GM12878 (cell line): ENCODE data around the gene KCNQ1OT1. TPM values are rescaled to one million over a fixed set of nuclear protein-coding genes. Genes with fewer than 3 reads are reported as not detected.

Experiments used
- ATAC-seq: fragments of 200-7000 bp; cut with Tn5 transposase; 3 replicates; pipeline ENCODE4 v1.9.1; 2020; ENCODE audit warnings: mild to moderate bottlenecking, moderate library complexity
- BruUV-seq: library from RNA; stranded (reverse); fragments of 400-500 nt; replicated peaks from 2 replicates; lab custom pipeline; 2021; lab: Mats Ljungman, UMichigan
- CTCF ChIA-PET: fragments of 300-600 bp; sonication (Branson Sonifier 250); formaldehyde crosslinking; extraction: SDS; loops from one replicate; lab custom pipeline; 2021; ENCODE audit warnings: inconsistent platforms; lab: Yijun Ruan, JAX
- POLR2A ChIA-PET: fragments of 350-600 bp; formaldehyde crosslinking; extraction: SDS; loops from one replicate; lab custom pipeline; 2021; ENCODE audit warnings: inconsistent platforms; lab: Charles Lee
- RAD21 ChIA-PET: fragments of 300-600 bp; sonication (Branson Sonifier 250); formaldehyde crosslinking; loops from one replicate; lab custom pipeline; 2023; ENCODE audit warnings: antibody characterized with exemption; ENCODE audit not compliant: unreplicated experiment; lab: Charles Lee
- SMC1A ChIA-PET: fragments of 300-600 bp; sonication (Branson Sonifier 250); formaldehyde crosslinking; loops from one replicate; lab custom pipeline; 2023; ENCODE audit not compliant: unreplicated experiment, uncharacterized antibody; lab: Charles Lee
- DNase-seq: peaks from one replicate; pipeline ENCODE4 v3.0.0-alpha.2; 2011; ENCODE audit warnings: low read depth, low spot score
- FAIRE-seq: peaks from 3 replicates; lab custom pipeline; 2011; peaks lifted over from hg19 to GRCh38; lab: Jason Lieb, UNC
- H2AFZ ChIP-seq: 2 replicates; pipeline ENCODE4 v1.6.0; 2011; ENCODE audit warnings: low read depth, low read length, control low read depth; ENCODE audit not compliant: control insufficient read depth
- H3K27ac ChIP-seq: 2 replicates; pipeline ENCODE4 v1.5.1; 2011; ENCODE audit warnings: control low read depth; ENCODE audit not compliant: control insufficient read depth, insufficient read depth
- H3K27me3 ChIP-seq, 2 experiments: replicated peaks in 1 of 2; 2 replicates each; pipeline versions ENCODE4 v1.6.0 to v1.6.1; 2011; ENCODE audit warnings: low read length in 1 of 2; ENCODE audit not compliant: control insufficient read depth in 2 of 2, insufficient read depth in 2 of 2
- H3K36me3 ChIP-seq, 2 experiments: 2 replicates each; pipeline ENCODE4 v1.5.1; 2011; ENCODE audit warnings: low read length in 1 of 2; ENCODE audit not compliant: control insufficient read depth in 2 of 2, insufficient read depth in 2 of 2
- H3K4me1 ChIP-seq: 2 replicates; pipeline ENCODE4 v1.6.1; 2011; ENCODE audit warnings: mild to moderate bottlenecking, low read length, moderate library complexity, mixed read lengths; ENCODE audit not compliant: control insufficient read depth, insufficient read depth
- H3K4me2 ChIP-seq: 2 replicates; pipeline ENCODE4 v1.6.0; 2011; ENCODE audit warnings: control low read depth; ENCODE audit not compliant: control insufficient read depth, insufficient read depth
- H3K4me3 ChIP-seq: fragments of 200-600 bp; sonication (generic); 2 replicates; pipeline ENCODE4 v1.5.1; 2016
- H3K79me2 ChIP-seq: 2 replicates; pipeline ENCODE4 v1.6.0; 2011; ENCODE audit warnings: low read length; ENCODE audit not compliant: control insufficient read depth, insufficient read depth
- H3K9ac ChIP-seq: 2 replicates; pipeline ENCODE4 v1.8.0; 2011; ENCODE audit warnings: low read length, control low read depth, mixed read lengths; ENCODE audit not compliant: control insufficient read depth, insufficient read depth
- H3K9me3 ChIP-seq: replicated peaks from 3 replicates; pipeline ENCODE4 v1.5.1; 2011; ENCODE audit warnings: mild to moderate bottlenecking, low read length; ENCODE audit not compliant: control insufficient read depth, insufficient read depth
- H4K20me1 ChIP-seq: 2 replicates; pipeline ENCODE4 v1.6.0; 2011; ENCODE audit not compliant: control insufficient read depth, insufficient read depth
- CBX5 ChIP-seq: sonication (generic); IDR thresholded peaks from 2 replicates; pipeline ENCODE4 v1.6.1; 2016; ENCODE audit warnings: low read depth, moderate library complexity, mild to moderate bottlenecking, inconsistent platforms
- CHD1 ChIP-seq: IDR thresholded peaks from 2 replicates; pipeline ENCODE4 v1.6.1; 2012; ENCODE audit warnings: low read depth, low read length, improper control_type of control experiment
- JUND ChIP-seq: IDR thresholded peaks from 2 replicates; pipeline ENCODE4 v1.6.1; 2012; ENCODE audit warnings: low read depth, mild to moderate bottlenecking, low read length, improper control_type of control experiment, moderate library complexity
- MXI1 ChIP-seq: fragments of 150-350 bp; IDR thresholded peaks from 2 replicates; pipeline ENCODE4 v1.6.1; 2011; ENCODE audit warnings: low read depth, mild to moderate bottlenecking, inconsistent platforms, low read length, improper control_type of control experiment
- NR2C1 ChIP-seq: fragments of 450-650 bp; IDR thresholded peaks from 2 replicates; pipeline ENCODE4 v1.6.1; 2017; ENCODE audit warnings: antibody characterized with exemption, mild to moderate bottlenecking, moderate library complexity
- RAD21 ChIP-seq: IDR thresholded peaks from 2 replicates; pipeline ENCODE4 v1.6.1; 2011; ENCODE audit warnings: mild to moderate bottlenecking, low read depth, low read length, moderate library complexity; ENCODE audit not compliant: insufficient read depth
- WGBS: methylation state at CpG from one replicate; pipeline ENCODE4 v1.1.6; 2016; ENCODE audit warnings: low lambda C conversion rate; ENCODE audit not compliant: insufficient replicate concordance, insufficient coverage; ENCODE audit errors: missing lambda C conversion rate; 5-methylcytosine and 5-hydroxymethylcytosine counted together
- in situ Hi-C: fragments of 300-500 bp; cut with MboI; formaldehyde crosslinking; loops from 9 replicates; pipeline ENCODE4 v1.14.3; 2018; ENCODE audit warnings: mixed read lengths
- intact Hi-C: fragments of 100-400 bp; cut with micrococcal nuclease; formaldehyde crosslinking; loops from one replicate; pipeline ENCODE4 v1.14.2; 2022; ENCODE audit not compliant: unreplicated experiment
- polyA plus RNA-seq, 11 experiments: library from polyadenylated mRNA; depleted of rRNA in 4 of 11; unstranded in 6 of 11; stranded (reverse) in 5 of 11; fragments of >200 nt; fragmentation: Nextera tagmentation in 4 of 11; fragmentation: Illumina TruSeq in 1 of 11; extraction: Ambion mirVana in 4 of 11; extraction: Trizol in 1 of 11; gene quantifications; 1 replicate in 1 of 11; 2 replicates in 10 of 11; pipeline versions ENCODE4 v1.2.1 to v1.2.3, GENCODE V29; 2011 to 2016; ENCODE audit warnings: inconsistent platforms in 2 of 11, missing spikeins in 2 of 11, low read depth in 1 of 11
- total RNA-seq, 4 experiments: library from RNA; depleted of rRNA in 3 of 4; stranded (reverse); fragments of >200 nt in 3 of 4; fragmentation: Illumina TruSeq in 1 of 4; extraction: Trizol in 1 of 4; gene quantifications; 2 replicates each; pipeline versions ENCODE4 v1.2.1 to v1.2.3, GENCODE V29; 2013 to 2021
- TF ChIP-seq, protein P1 (sequence below): fragments of 150-350 bp; IDR thresholded peaks from 2 replicates; pipeline ENCODE4 v1.6.1; 2014; ENCODE audit warnings: mild to moderate bottlenecking, low read depth, low read length
- TF ChIP-seq, protein P2 (sequence below): IDR thresholded peaks from 2 replicates; pipeline ENCODE4 v1.6.1; 2012; ENCODE audit warnings: low read depth, low read length, improper control_type of control experiment
- TF ChIP-seq, protein P3 (sequence below): IDR thresholded peaks from 2 replicates; pipeline ENCODE4 v1.6.1; 2012; ENCODE audit warnings: low read depth, low read length, improper control_type of control experiment

The KCNQ1OT1 gene
- total and polyA plus RNA-seq, 10 of the 15 experiments (the other 5 are each of a cell fraction or from before 2014, with no cell fraction given) = 0.02 to 1.6 (median 0.41) TPM

DNA sequence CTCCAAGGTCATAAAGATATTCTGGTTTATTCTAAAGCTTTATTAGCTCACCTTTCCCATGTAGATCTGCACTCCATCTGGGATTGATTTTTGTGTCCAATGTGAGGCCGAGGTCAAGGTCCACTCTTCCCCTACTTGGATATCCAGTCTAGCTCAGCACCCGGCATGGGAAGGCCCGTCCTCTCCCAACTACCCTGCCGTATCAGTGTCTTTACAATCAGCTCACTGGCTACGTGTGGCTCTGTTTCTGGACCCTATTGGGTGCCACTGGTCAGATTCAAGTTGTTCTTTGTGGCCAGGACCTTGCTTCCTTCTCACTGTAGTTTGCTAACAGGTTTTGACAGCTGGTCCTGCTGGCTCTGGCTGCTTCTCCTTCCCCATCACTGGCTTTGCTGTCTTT is 30.9 kb downstream of the KCNQ1OT1 start:
- no TSS peak for BruUV-seq

More for the DNA sequence above, 30.9 kb downstream of the KCNQ1OT1 start:
- in situ Hi-C loops (no loop called here), intact Hi-C loops (no loop called here)
- FAIRE-seq = no peak
- no peak overlapping the region for H2AFZ ChIP-seq
- no peaks in the 10 kb centered on the region for H3K4me1 ChIP-seq
- H3K36me3 ChIP-seq = no peaks in the 10 kb centered on the region; a peak in 2 of 4 replicates
- ChIA-PET SMC1A (interaction anchor here (1.6 kb wide), 1 partner anchor 10 kb away, joined by 5 read pairs; no protein-coding TSS in a partner anchor), CTCF (no interaction called here), RAD21 (no interaction called here), POLR2A (no interaction called here)
- no peak overlapping the region for H3K9ac ChIP-seq
- no peak overlapping the region for H3K27ac ChIP-seq
- H4K20me1 ChIP-seq = no peaks in the 10 kb centered on the region
- H3K4me2 ChIP-seq = no peak overlapping the region
- no peaks in the 10 kb centered on the region for H3K9me3 ChIP-seq
- H3K4me3 ChIP-seq = no peak overlapping the region
- TF ChIP-seq, protein P1, sequence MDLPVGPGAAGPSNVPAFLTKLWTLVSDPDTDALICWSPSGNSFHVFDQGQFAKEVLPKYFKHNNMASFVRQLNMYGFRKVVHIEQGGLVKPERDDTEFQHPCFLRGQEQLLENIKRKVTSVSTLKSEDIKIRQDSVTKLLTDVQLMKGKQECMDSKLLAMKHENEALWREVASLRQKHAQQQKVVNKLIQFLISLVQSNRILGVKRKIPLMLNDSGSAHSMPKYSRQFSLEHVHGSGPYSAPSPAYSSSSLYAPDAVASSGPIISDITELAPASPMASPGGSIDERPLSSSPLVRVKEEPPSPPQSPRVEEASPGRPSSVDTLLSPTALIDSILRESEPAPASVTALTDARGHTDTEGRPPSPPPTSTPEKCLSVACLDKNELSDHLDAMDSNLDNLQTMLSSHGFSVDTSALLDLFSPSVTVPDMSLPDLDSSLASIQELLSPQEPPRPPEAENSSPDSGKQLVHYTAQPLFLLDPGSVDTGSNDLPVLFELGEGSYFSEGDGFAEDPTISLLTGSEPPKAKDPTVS = no peak
- TF ChIP-seq JUND = no peak
- no peak for TF ChIP-seq CHD1
- TF ChIP-seq, protein P2, sequence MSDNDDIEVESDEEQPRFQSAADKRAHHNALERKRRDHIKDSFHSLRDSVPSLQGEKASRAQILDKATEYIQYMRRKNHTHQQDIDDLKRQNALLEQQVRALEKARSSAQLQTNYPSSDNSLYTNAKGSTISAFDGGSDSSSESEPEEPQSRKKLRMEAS = no peak
- TF ChIP-seq MXI1 = no peak
- no peak for TF ChIP-seq CBX5
- no peak for TF ChIP-seq RAD21
- TF ChIP-seq, protein P3, sequence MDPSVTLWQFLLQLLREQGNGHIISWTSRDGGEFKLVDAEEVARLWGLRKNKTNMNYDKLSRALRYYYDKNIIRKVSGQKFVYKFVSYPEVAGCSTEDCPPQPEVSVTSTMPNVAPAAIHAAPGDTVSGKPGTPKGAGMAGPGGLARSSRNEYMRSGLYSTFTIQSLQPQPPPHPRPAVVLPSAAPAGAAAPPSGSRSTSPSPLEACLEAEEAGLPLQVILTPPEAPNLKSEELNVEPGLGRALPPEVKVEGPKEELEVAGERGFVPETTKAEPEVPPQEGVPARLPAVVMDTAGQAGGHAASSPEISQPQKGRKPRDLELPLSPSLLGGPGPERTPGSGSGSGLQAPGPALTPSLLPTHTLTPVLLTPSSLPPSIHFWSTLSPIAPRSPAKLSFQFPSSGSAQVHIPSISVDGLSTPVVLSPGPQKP = no peak
- TF ChIP-seq NR2C1 = no peak
- no peaks in the 10 kb centered on the region; the same call in 1 of the 2 replicates for H3K79me2 ChIP-seq
- no peaks in the 10 kb centered on the region for H3K27me3 ChIP-seq
- WGBS = 68% methylated on average over 5 of the region's 5 CpGs
- ATAC-seq = no peak
- DNase-seq = no peak
